ENCODE data around the gene TRIM14. TPM values are rescaled to one million over a fixed set of nuclear protein-coding genes. Genes with fewer than 3 reads are reported as not detected.

Gene TRIM14
- total RNA-seq, 6 experiments from 2014 or later, result 22.6 to 34.6 (median 27.3) TPM

- Histone ChIP-seq H3K36me3 (peaks cover 0 to 14% (median 7%) of the 10 kb centered on the region in 4 donors), H3K27me3 (no peaks in the 10 kb centered on the region), H3K4me1 (peaks cover 0 to 34% (median 15%) of the 10 kb centered on the region in 4 donors), H3K9me3 (no peaks in the 10 kb centered on the region), H3K27ac (peak overlapping the region; percentile 20 to 72 (median 53)), H3K4me3 (no peak overlapping the region)
- WGBS (ENCODE audit: insufficient coverage, low coverage, low lambda C conversion rate, missing lambda C conversion rate), result 93% methylated on average over 2 of the region's 2 CpGs
- DNase-seq, result peak in 1 of 3 donors; percentile 64
- ATAC-seq, result peak; percentile 58 to 87 (median 82)
- no peak for TF ChIP-seq POLR2A (IDR thresholded peaks at IDR 0.05)
- no peak for TF ChIP-seq CTCF (IDR thresholded peaks at IDR 0.05)
- intact Hi-C loops (cut with DNase I), result no loop called here
Measured at GRCh38 chr9:98083061-98083501, 35.9 kb downstream of the TRIM14 start.

- 38% methylated on average over 6 of the region's 6 CpGs for WGBS (ENCODE audit: insufficient coverage, low coverage, low lambda C conversion rate, missing lambda C conversion rate)
- TF ChIP-seq POLR2A (IDR thresholded peaks at IDR 0.05) (peak; percentile 41), CTCF (IDR thresholded peaks at IDR 0.05) (no peak)
- H3K4me3 ChIP-seq, result no peak overlapping the region
- no peaks in the 10 kb centered on the region for H3K27me3 ChIP-seq
- intact Hi-C loops (cut with DNase I), result no loop called here
- ATAC-seq (peak; percentile 60 to 82 (median 76)), DNase-seq (peak; percentile 60 to 83 (median 71))
- peaks cover 0 to 37% (median 15%) of the 10 kb centered on the region in 4 donors for H3K4me1 ChIP-seq
- peak overlapping the region in 2 of 3 donors; percentile 60 to 72 for H3K27ac ChIP-seq
- no peaks in the 10 kb centered on the region for H3K9me3 ChIP-seq
- H3K36me3 ChIP-seq, result peaks cover 0 to 19% (median 9%) of the 10 kb centered on the region in 4 donors
Measured at GRCh38 chr9:98081477-98082219, 37.4 kb downstream of the TRIM14 start.

GRCh38 chr9:98080780-98081179 lies 38.2 kb downstream of the TRIM14 start:
- TF ChIP-seq POLR2A (IDR thresholded peaks at IDR 0.05) (no peak), CTCF (IDR thresholded peaks at IDR 0.05) (no peak)
- WGBS (ENCODE audit: insufficient coverage, low coverage, low lambda C conversion rate, missing lambda C conversion rate), result 92% methylated on average over 6 of the region's 12 CpGs

GRCh38 chr9:98080326-98080725 lies 38.7 kb downstream of the TRIM14 start:
- Histone ChIP-seq H3K36me3 (peaks cover 0 to 19% (median 9%) of the 10 kb centered on the region in 4 donors), H3K4me1 (peaks cover 0 to 50% (median 21%) of the 10 kb centered on the region in 4 donors), H3K27me3 (no peaks in the 10 kb centered on the region), H3K4me3 (no peak overlapping the region), H3K9me3 (no peaks in the 10 kb centered on the region), H3K27ac (peak overlapping the region in 2 of 3 donors; percentile 60 to 64)
- ATAC-seq (no peak), DNase-seq (no peak)
- TF ChIP-seq POLR2A (IDR thresholded peaks at IDR 0.05), result no peak
- no peak for TF ChIP-seq CTCF (IDR thresholded peaks at IDR 0.05)
- 92% methylated on average over 1 of the region's 1 CpG for WGBS (ENCODE audit: insufficient coverage, low coverage, low lambda C conversion rate, missing lambda C conversion rate)
- intact Hi-C loops (cut with DNase I), result no loop called here

More at GRCh38 chr9:98080780-98081179, 38.2 kb downstream of the TRIM14 start:
- H3K27ac ChIP-seq, result peak overlapping the region in 2 of 3 donors; percentile 60 to 64
- no peak overlapping the region for H3K4me3 ChIP-seq
- H3K27me3 ChIP-seq, result no peaks in the 10 kb centered on the region
- ATAC-seq, result no peak
- no peak for DNase-seq
- H3K36me3 ChIP-seq, result peaks cover 0 to 19% (median 9%) of the 10 kb centered on the region in 4 donors
- H3K9me3 ChIP-seq, result no peaks in the 10 kb centered on the region
- intact Hi-C loops (cut with DNase I), result no loop called here
- peaks cover 0 to 45% (median 18%) of the 10 kb centered on the region in 4 donors for H3K4me1 ChIP-seq

Measured in right lobe of liver (tissue), 6 donors.